NCI-H1105 (cell line): ENCODE data around the gene ICAM1.
"Not testable (repeated sequence)": the region's sequence is repeated elsewhere in the genome, so short reads cannot be mapped to it uniquely, and the experiment has no call there.

Experiments
- DNase-seq: peaks from one replicate; lab custom pipeline; 2025; lab: John Stamatoyannopoulos, UW

ICAM1 gene, protein sequence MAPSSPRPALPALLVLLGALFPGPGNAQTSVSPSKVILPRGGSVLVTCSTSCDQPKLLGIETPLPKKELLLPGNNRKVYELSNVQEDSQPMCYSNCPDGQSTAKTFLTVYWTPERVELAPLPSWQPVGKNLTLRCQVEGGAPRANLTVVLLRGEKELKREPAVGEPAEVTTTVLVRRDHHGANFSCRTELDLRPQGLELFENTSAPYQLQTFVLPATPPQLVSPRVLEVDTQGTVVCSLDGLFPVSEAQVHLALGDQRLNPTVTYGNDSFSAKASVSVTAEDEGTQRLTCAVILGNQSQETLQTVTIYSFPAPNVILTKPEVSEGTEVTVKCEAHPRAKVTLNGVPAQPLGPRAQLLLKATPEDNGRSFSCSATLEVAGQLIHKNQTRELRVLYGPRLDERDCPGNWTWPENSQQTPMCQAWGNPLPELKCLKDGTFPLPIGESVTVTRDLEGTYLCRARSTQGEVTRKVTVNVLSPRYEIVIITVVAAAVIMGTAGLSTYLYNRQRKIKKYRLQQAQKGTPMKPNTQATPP

GRCh38 chr19:10270616-10271394, at the start of gene ICAM1:
Gene ICAM1, plus strand, starts transcription at chr19:10271120. Its CDS starts 40 bp downstream, at chr19:10271160.
- peak; percentile 11 for DNase-seq

DNA sequence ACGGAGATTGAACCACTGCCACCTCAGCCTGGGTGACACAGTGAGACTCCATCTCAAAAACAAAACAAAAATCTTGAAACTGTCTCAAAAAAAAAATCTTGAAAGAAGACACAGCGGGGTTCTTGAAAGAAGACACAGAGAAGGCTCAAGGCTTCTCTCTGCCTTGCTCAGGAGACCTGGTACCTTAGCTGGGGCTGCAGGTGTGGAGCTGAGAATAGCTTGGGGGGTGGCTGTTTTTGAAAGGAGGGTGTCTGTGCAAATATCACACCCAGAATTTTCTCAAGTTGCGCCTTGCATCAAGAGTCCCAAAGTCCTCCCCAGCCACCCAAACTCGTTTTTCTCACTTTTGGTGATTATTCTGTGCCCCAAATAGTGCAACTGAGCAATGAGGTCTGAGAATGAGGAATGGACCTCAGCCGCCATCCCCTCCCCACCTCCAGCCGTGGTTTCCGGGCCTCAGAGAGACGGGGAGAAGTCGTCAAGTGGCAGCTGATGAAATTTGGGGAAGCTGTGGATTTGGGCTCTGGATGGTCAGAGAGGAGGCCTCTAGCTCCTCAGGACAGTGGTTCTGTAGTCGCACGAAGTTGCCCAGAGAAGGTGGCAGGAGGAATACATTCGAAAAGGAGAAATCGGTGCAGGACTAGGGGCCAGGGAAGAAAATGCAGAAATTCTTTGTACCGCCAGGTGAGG, 48.6 kb upstream of the ICAM1 start:
- DNase-seq, result no peak

- no peak for DNase-seq
Observed at GRCh38 chr19:10223488-10224213, 47.3 kb upstream of the ICAM1 start.

- no peak for DNase-seq
Observed at GRCh38 chr19:10224337-10224736, 46.6 kb upstream of the ICAM1 start.

DNA sequence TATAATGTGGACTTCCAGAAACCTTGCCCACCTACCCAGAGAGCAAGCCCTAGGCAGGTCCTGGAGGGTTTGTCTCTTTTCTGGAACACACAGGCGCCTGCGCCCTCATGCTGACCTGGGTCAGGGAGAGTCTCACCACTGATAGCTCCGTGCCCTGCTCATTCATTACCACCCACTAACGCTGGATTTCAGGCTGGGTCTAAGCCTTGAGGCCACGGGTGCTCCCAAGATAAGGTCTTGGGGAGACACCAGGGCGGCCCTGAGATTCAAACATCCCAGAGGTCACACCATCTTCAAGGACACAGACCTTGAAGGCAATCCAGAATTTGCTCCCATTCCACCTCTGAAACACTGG, 44.9 kb upstream of the ICAM1 start:
- no peak for DNase-seq

DNA sequence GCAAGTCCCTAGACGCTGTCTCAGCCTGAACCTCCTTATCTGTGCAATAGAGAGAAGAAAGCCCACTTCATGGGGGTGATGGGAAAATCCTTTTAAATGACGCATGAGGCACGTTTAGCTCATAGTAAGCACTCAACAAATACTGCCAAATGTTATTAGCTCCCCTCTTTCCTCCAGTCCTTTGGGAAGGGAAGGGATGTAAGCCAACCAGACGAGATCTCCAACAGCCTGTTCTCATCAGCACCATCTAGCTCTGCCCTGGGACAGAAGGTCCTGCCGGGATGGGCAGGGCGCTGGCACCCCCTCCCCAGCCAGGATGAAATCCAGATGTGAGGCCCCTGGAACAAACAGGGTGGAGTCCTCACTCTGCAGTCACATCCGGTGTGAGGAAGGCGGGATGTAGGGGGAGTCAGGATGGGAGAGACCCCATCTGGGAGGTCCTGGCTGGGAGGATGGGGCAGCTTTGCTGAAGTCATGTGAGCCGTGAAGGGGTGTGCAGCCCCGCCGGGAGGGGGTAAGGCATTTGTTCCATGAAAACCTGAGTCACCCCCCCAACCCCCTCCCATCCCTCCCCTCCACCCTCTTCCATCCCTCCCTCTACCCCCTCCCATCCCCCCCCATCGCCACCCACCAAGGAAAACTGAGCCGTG, 44.4 kb upstream of the ICAM1 start:
- DNase-seq, result no peak

GRCh38 chr19:10227026-10227971, 43.6 kb upstream of the ICAM1 start:
- no peak for DNase-seq

- DNase-seq, result no peak
Observed at GRCh38 chr19:10228393-10228792, 42.5 kb upstream of the ICAM1 start.

- no peak for DNase-seq
Observed at GRCh38 chr19:10228920-10229319, 42.0 kb upstream of the ICAM1 start.

GRCh38 chr19:10230173-10230860, 40.6 kb upstream of the ICAM1 start:
- DNase-seq, result no peak

GRCh38 chr19:10230861-10231611, 39.9 kb upstream of the ICAM1 start, which contains the start of gene S1PR2:
Gene S1PR2, minus strand, starts transcription at chr19:10231331. Its CDS starts 6,426 bp downstream, at chr19:10224905.
- peak; percentile 66 for DNase-seq

GRCh38 chr19:10231612-10232228, 39.2 kb upstream of the ICAM1 start:
- no peak for DNase-seq

GRCh38 chr19:10233946-10234345, 37.0 kb upstream of the ICAM1 start:
- DNase-seq, result no peak

DNA sequence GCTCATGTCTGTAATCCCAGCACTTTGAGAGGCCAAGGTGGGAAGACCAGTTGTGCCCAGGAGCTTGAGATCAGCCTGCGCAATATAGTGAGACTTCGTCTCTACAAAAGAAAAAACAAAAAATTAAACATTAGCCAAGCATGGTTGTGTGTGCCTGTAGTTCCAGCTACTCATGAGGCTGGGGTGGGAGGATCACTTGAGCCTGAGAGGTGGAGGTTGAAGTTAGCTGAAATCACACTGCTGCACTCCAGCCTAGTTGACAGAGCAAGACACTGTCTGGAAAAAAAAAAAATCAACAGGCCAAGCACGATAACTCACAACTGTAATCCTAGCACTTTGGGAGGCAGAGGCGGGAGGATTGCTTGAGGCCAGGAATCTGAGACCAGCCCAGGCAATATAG, 35.9 kb upstream of the ICAM1 start:
- no peak for DNase-seq

DNA sequence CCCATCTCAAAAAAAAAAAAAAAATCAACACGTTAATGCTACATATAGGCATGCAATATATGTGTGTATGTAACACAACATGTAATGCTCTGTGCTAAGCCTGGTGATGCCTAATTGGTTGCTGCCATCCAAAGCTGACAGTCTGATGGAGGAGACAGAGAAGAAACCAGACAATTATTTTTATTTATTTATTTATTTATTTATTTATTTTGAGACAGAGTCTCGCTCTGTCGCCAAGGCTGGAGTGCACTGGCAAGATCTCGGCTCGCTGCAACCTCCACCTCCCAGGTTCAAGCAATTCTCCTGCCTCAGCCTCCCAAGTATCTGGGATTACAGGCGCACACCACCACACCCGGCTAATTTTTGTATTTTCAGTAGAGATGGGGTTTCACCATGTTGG, 35.5 kb upstream of the ICAM1 start:
- not testable (repeated sequence) for DNase-seq

DNA sequence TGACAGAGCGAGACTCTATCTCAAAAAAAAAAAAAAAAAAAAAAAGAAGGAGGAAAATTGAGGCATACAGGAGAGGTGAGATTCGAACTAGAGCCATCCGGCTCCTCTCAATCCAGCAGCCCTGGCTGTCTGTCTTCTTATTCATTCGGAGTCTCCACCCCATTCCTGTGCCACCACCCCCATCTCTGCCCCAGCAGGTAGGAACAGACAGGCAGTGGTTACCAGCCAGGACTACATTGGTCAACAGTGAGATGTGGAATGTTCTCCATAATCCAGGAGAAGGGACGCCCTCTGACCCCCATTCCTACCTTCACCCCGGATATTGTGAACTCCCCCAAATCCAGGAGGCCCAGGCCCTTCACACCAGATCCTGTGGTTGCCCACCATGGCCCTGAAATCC, 33.2 kb upstream of the ICAM1 start:
- no peak for DNase-seq

GRCh38 chr19:10238172-10238783, 32.6 kb upstream of the ICAM1 start:
- no peak for DNase-seq
